ENCODE results near the gene PSAP.

PSAP gene

GRCh38 chr10:71766717-71767419, 84.2 kb downstream of the PSAP start:
- no peak for DNase-seq (ENCODE audit: low read depth)
